Fibroblast of the aortic adventitia (primary cell): ENCODE measurements around the gene NCBP2L. TPM values are rescaled to one million over a fixed set of nuclear protein-coding genes. Genes with fewer than 3 reads are reported as not detected.

ENCODE experiments used
- DNase-seq: peaks from one replicate; pipeline ENCODE4 v3.0.0-alpha.2; 2010; ENCODE audit warnings: low read depth
- H3K4me3 ChIP-seq: 2 replicates; pipeline ENCODE4 v1.5.1; 2011; ENCODE audit warnings: low read depth, mild to moderate bottlenecking, control low read depth, low read length, moderate library complexity
- CTCF ChIP-seq: IDR thresholded peaks from 2 replicates; pipeline ENCODE4 v1.5.1; 2011; ENCODE audit warnings: mild to moderate bottlenecking, low read length, control low read depth, inconsistent platforms; ENCODE audit not compliant: insufficient read depth
- total RNA-seq: library from RNA; depleted of rRNA; stranded (reverse); fragments of >200 nt; gene quantifications from 2 replicates; pipeline ENCODE4 v1.2.3, GENCODE V29; 2012; ENCODE audit warnings: low replicate concordance

Gene NCBP2L
- total RNA-seq, result not detected in 2 replicates

GRCh38 chrX:107777536-107777832 lies at the start of gene NCBP2L:
TSS of gene NCBP2L (plus strand) at chrX:107777733. CDS start at chrX:107794221, 16,488 bp downstream.
- H3K4me3 ChIP-seq, result peak within 1 kb of the TSS; percentile 22
- no peak for DNase-seq
- no peak for TF ChIP-seq CTCF

GRCh38 chrX:107728371-107729099 lies 49.0 kb upstream of the NCBP2L start:
- no peak for DNase-seq
- no peak overlapping the region for H3K4me3 ChIP-seq
- TF ChIP-seq CTCF, result no peak

- H3K4me3 ChIP-seq, result no peak overlapping the region
- no peak for TF ChIP-seq CTCF
- no peak for DNase-seq
Observed at GRCh38 chrX:107729558-107730297, 47.8 kb upstream of the NCBP2L start.

- DNase-seq, result no peak
- H3K4me3 ChIP-seq, result no peak overlapping the region
- TF ChIP-seq CTCF, result no peak
Observed at GRCh38 chrX:107730298-107730655, 47.3 kb upstream of the NCBP2L start.

GRCh38 chrX:107730991-107731766 lies 46.4 kb upstream of the NCBP2L start:
- no peak overlapping the region for H3K4me3 ChIP-seq
- peak; percentile 58 for DNase-seq
- no peak for TF ChIP-seq CTCF

GRCh38 chrX:107731831-107732502 lies 45.6 kb upstream of the NCBP2L start:
- peak; percentile 90 for DNase-seq
- H3K4me3 ChIP-seq, result no peak overlapping the region
- TF ChIP-seq CTCF, result no peak
